NCI-H1930 (cell line): ENCODE data around the gene ACVR2B.

Source experiments
- DNase-seq, 2 experiments: peaks; one replicate each; lab custom pipeline; 2025; lab: John Stamatoyannopoulos, UW

ACVR2B gene

GRCh38 chr3:38488949-38489348 is 35.3 kb downstream of the ACVR2B start:
- no peak for DNase-seq

GRCh38 chr3:38489766-38490165 is 36.1 kb downstream of the ACVR2B start:
- DNase-seq, result no peak

GRCh38 chr3:38490281-38491030 is 36.8 kb downstream of the ACVR2B start:
- DNase-seq, result no peak

GRCh38 chr3:38491215-38491614 is 37.5 kb downstream of the ACVR2B start:
- DNase-seq, result no peak

GRCh38 chr3:38493031-38493430 is 39.3 kb downstream of the ACVR2B start:
- DNase-seq, result no peak

GRCh38 chr3:38496131-38496910 is 42.6 kb downstream of the ACVR2B start, which contains the start of gene EXOG:
Gene EXOG (plus strand): TSS chr3:38496340. CDS start chr3:38496368, 28 bp downstream.
- peak; percentile 79 to 80 for DNase-seq

- no peak for DNase-seq
Observed at GRCh38 chr3:38497031-38497430, 43.3 kb downstream of the ACVR2B start.

GRCh38 chr3:38500688-38501417 is 47.2 kb downstream of the ACVR2B start:
- DNase-seq, result no peak

- no peak for DNase-seq
Observed at GRCh38 chr3:38507120-38507519, 53.4 kb downstream of the ACVR2B start.

GRCh38 chr3:38509732-38510131 is 56.0 kb downstream of the ACVR2B start:
- DNase-seq, result no peak

- DNase-seq, result no peak
Observed at GRCh38 chr3:38510631-38511030, 56.9 kb downstream of the ACVR2B start.

GRCh38 chr3:38511546-38511945 is 57.9 kb downstream of the ACVR2B start:
- DNase-seq, result no peak

GRCh38 chr3:38515367-38515766 is 61.7 kb downstream of the ACVR2B start:
- DNase-seq, result no peak

GRCh38 chr3:38516669-38517068 is 63.0 kb downstream of the ACVR2B start:
- no peak for DNase-seq

GRCh38 chr3:38519000-38519399 is 65.3 kb downstream of the ACVR2B start:
- no peak for DNase-seq

GRCh38 chr3:38519651-38520050 is 66.0 kb downstream of the ACVR2B start:
- DNase-seq, result no peak

- peak; percentile 25 to 32 for DNase-seq
Observed at GRCh38 chr3:38521391-38521987, 67.8 kb downstream of the ACVR2B start.

GRCh38 chr3:38522002-38522401 is 68.3 kb downstream of the ACVR2B start:
- no peak for DNase-seq

GRCh38 chr3:38524141-38524739 is 70.5 kb downstream of the ACVR2B start:
- no peak for DNase-seq

- DNase-seq, result no peak
Observed at GRCh38 chr3:38526792-38527191, 73.1 kb downstream of the ACVR2B start.

- no peak for DNase-seq
Observed at GRCh38 chr3:38528457-38528856, 74.8 kb downstream of the ACVR2B start.

GRCh38 chr3:38532529-38532928 is 78.8 kb downstream of the ACVR2B start:
- no peak for DNase-seq
